Spleen (tissue), 11 donors: ENCODE results near the gene DISC1. TPM values are rescaled to one million over a fixed set of nuclear protein-coding genes. Genes with fewer than 3 reads are reported as not detected.

ENCODE experiments used
- DNase-seq: peaks from one replicate; pipeline ENCODE4 v3.0.0-alpha.2; 2020
- H3K27ac ChIP-seq, 8 donors: fragments of 200-600 bp; sonication (generic) in 7 of 8; 1 replicate in 4 of 8; 2 replicates in 4 of 8; pipeline versions ENCODE4 v1.5.0 to v1.8.0; 2016 to 2021; ENCODE audit warnings: inconsistent platforms in 4 of 8, mild to moderate bottlenecking in 4 of 8, moderate library complexity in 1 of 8
- H3K27me3 ChIP-seq, 7 donors: fragments of 200-600 bp; sonication (generic) in 6 of 7; replicated peaks in 1 of 7; 1 replicate in 4 of 7; 2 replicates in 3 of 7; pipeline versions ENCODE4 v1.5.0 to v1.8.0; 2016 to 2021; ENCODE audit warnings: inconsistent platforms in 3 of 7, mild to moderate bottlenecking in 1 of 7
- H3K36me3 ChIP-seq, 6 donors: fragments of 200-600 bp; sonication (generic) in 5 of 6; 1 replicate in 4 of 6; 2 replicates in 2 of 6; pipeline versions ENCODE4 v1.5.0 to v1.8.0; 2016 to 2021; ENCODE audit warnings: inconsistent platforms in 2 of 6
- H3K4me1 ChIP-seq, 6 donors: fragments of 200-600 bp; sonication (generic) in 5 of 6; 1 replicate in 3 of 6; 2 replicates in 3 of 6; pipeline versions ENCODE4 v1.5.0 to v1.8.0; 2016 to 2021; ENCODE audit warnings: inconsistent platforms in 3 of 6
- H3K4me3 ChIP-seq, 8 donors: fragments of 200-600 bp; sonication (generic) in 7 of 8; 1 replicate in 4 of 8; 2 replicates in 4 of 8; pipeline versions ENCODE4 v1.5.0 to v1.8.0; 2016 to 2021; ENCODE audit warnings: inconsistent platforms in 4 of 8, mild to moderate bottlenecking in 4 of 8, moderate library complexity in 2 of 8
- H3K9me3 ChIP-seq, 8 donors: fragments of 200-600 bp; sonication (generic) in 7 of 8; 1 replicate in 4 of 8; 2 replicates in 4 of 8; pipeline versions ENCODE4 v1.5.0 to v1.8.0; 2016 to 2021; ENCODE audit warnings: inconsistent platforms in 4 of 8
- CTCF ChIP-seq, 11 experiments: fragments of 200-600 bp in 7 of 11; fragments of 450-650 bp in 4 of 11; sonication (generic) in 4 of 11; IDR thresholded peaks in 8 of 11; conservative IDR thresholded peaks in 3 of 11; 1 replicate in 7 of 11; 2 replicates in 4 of 11; pipeline versions ENCODE4 v1.4.0 to v1.8.0; 2016 to 2021; ENCODE audit warnings: antibody characterized with exemption in 11 of 11, inconsistent platforms in 4 of 11, mild to moderate bottlenecking in 1 of 11
- POLR2A ChIP-seq, 3 donors: fragments of 450-650 bp; IDR thresholded peaks; one replicate each; pipeline ENCODE4 v1.5.1; 2017; ENCODE audit warnings: antibody characterized with exemption in 3 of 3, mild to moderate bottlenecking in 1 of 3
- POLR2AphosphoS5 ChIP-seq, 3 donors: sonication (generic); formaldehyde crosslinking; IDR thresholded peaks; one replicate each; pipeline ENCODE4 v1.5.1; 2017; ENCODE audit warnings: antibody characterized with exemption in 3 of 3
- WGBS, 5 donors: extraction: QIAGEN DNeasy Blood & Tissue Kit in 3 of 5; methylation state at CpG; one replicate each; pipeline versions ENCODE4 v1.1.5 to v1.1.7; 2013 to 2018; 5-methylcytosine and 5-hydroxymethylcytosine counted together
- intact Hi-C: fragments of 100-400 bp; cut with DNase I; formaldehyde crosslinking; loops from one replicate; pipeline ENCODE4 v1.15.0; 2023; ENCODE audit warnings: low total_unique reads
- polyA plus RNA-seq, 3 donors: library from polyadenylated mRNA; stranded (reverse); fragments of 200-250 nt; gene quantifications; one replicate each; pipeline ENCODE4 v1.2.1, GENCODE V29; 2013
- total RNA-seq, 7 donors: library from RNA; depleted of rRNA in 3 of 7; stranded (reverse); fragments of >200 nt in 3 of 7; fragmentation: NEBNext Ultra II Directional in 4 of 7; extraction: Animal tissue kit (Norgen Biotek cat#: 25700) in 4 of 7; gene quantifications; one replicate each; pipeline versions ENCODE4 v1.1.0 to v1.2.1, GENCODE V29; 2016 to 2021
- donor health status: healthy with polysubstance abuse.
- donor health status: DM: no; HTN: no; CAD: no; lungs with moderate emphysema.
- donor health status: DM: no; HTN: no; CAD: no.
- donor health status: Bipolar disorder and iron deficiency.
- donor health status: healthy.
- donor health status: DM: no; HTN: no; CAD: no.
- donor health status: DM: yes; HTN: yes; CAD: no.

Gene DISC1
- total and polyA plus RNA-seq, 10 donors: 0.89 to 36.4 (median 24.2) TPM

- peaks cover 0 to 9% (median 0%) of the 10 kb centered on the region in 6 donors for H3K36me3 ChIP-seq
- no peak overlapping the region for H3K27ac ChIP-seq
- H3K4me1 ChIP-seq: peaks cover 0 to 19% (median 2%) of the 10 kb centered on the region in 6 donors
- no peaks in the 10 kb centered on the region for H3K27me3 ChIP-seq
- H3K9me3 ChIP-seq: peaks cover 0 to 3% (median 0%) of the 10 kb centered on the region in 8 donors
- TF ChIP-seq POLR2A (IDR thresholded peaks at IDR 0.05) (no peak), CTCF (IDR thresholded peaks at IDR 0.05 in 8 of 11, conservative IDR thresholded peaks at IDR 0.05 in 3 of 11) (no peak), POLR2AphosphoS5 (IDR thresholded peaks at IDR 0.05) (no peak)
- H3K4me3 ChIP-seq: no peak overlapping the region
- 46 to 70% (median 60%) methylated on average over 2 of the region's 2 CpGs for WGBS, 5 donors
- no peak for DNase-seq
- intact Hi-C loops: no loop called here
Measured at GRCh38 chr1:231970684-231971083, 344.1 kb downstream of the DISC1 start.

GRCh38 chr1:231971397-231972110 lies 345.0 kb downstream of the DISC1 start:
- no peak overlapping the region for H3K4me3 ChIP-seq
- peaks cover 0 to 9% (median 0%) of the 10 kb centered on the region in 6 donors for H3K36me3 ChIP-seq
- no peak overlapping the region for H3K27ac ChIP-seq
- intact Hi-C loops: no loop called here
- no peaks in the 10 kb centered on the region for H3K27me3 ChIP-seq
- H3K4me1 ChIP-seq: peaks cover 0 to 19% (median 2%) of the 10 kb centered on the region in 6 donors
- no peak for DNase-seq
- peaks cover 0 to 6% (median 0%) of the 10 kb centered on the region in 8 donors for H3K9me3 ChIP-seq
- 69 to 88% (median 71%) methylated on average over 12 of the region's 12 CpGs for WGBS, 5 donors
- TF ChIP-seq POLR2AphosphoS5 (IDR thresholded peaks at IDR 0.05) (no peak), POLR2A (IDR thresholded peaks at IDR 0.05) (no peak), CTCF (IDR thresholded peaks at IDR 0.05 in 8 of 11, conservative IDR thresholded peaks at IDR 0.05 in 3 of 11) (no peak)

GRCh38 chr1:231972111-231972445 lies 345.5 kb downstream of the DISC1 start:
- no peak overlapping the region for H3K4me3 ChIP-seq
- DNase-seq: no peak
- WGBS, 5 donors: 79 to 96% (median 92%) methylated on average over 1 of the region's 1 CpG

More at GRCh38 chr1:231972111-231972445, 345.5 kb downstream of the DISC1 start:
- intact Hi-C loops: no loop called here
- TF ChIP-seq POLR2AphosphoS5 (IDR thresholded peaks at IDR 0.05) (no peak), POLR2A (IDR thresholded peaks at IDR 0.05) (no peak), CTCF (IDR thresholded peaks at IDR 0.05 in 8 of 11, conservative IDR thresholded peaks at IDR 0.05 in 3 of 11) (no peak)
- no peak overlapping the region for H3K27ac ChIP-seq
- peaks cover 0 to 11% (median 2%) of the 10 kb centered on the region in 8 donors for H3K9me3 ChIP-seq
- H3K4me1 ChIP-seq: peaks cover 0 to 19% (median 2%) of the 10 kb centered on the region in 6 donors
- peaks cover 0 to 9% (median 0%) of the 10 kb centered on the region in 6 donors for H3K36me3 ChIP-seq
- H3K27me3 ChIP-seq: no peaks in the 10 kb centered on the region
